ENCODE data around the gene RBM19. TPM values are rescaled to one million over a fixed set of nuclear protein-coding genes. Genes with fewer than 3 reads are reported as not detected.

RBM19 gene, protein sequence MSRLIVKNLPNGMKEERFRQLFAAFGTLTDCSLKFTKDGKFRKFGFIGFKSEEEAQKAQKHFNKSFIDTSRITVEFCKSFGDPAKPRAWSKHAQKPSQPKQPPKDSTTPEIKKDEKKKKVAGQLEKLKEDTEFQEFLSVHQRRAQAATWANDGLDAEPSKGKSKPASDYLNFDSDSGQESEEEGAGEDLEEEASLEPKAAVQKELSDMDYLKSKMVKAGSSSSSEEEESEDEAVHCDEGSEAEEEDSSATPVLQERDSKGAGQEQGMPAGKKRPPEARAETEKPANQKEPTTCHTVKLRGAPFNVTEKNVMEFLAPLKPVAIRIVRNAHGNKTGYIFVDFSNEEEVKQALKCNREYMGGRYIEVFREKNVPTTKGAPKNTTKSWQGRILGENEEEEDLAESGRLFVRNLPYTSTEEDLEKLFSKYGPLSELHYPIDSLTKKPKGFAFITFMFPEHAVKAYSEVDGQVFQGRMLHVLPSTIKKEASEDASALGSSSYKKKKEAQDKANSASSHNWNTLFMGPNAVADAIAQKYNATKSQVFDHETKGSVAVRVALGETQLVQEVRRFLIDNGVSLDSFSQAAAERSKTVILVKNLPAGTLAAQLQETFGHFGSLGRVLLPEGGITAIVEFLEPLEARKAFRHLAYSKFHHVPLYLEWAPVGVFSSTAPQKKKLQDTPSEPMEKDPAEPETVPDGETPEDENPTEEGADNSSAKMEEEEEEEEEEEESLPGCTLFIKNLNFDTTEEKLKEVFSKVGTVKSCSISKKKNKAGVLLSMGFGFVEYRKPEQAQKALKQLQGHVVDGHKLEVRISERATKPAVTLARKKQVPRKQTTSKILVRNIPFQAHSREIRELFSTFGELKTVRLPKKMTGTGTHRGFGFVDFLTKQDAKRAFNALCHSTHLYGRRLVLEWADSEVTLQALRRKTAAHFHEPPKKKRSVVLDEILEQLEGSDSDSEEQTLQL
- 16.0 and 30.8 TPM in 2 replicates for total RNA-seq

DNA sequence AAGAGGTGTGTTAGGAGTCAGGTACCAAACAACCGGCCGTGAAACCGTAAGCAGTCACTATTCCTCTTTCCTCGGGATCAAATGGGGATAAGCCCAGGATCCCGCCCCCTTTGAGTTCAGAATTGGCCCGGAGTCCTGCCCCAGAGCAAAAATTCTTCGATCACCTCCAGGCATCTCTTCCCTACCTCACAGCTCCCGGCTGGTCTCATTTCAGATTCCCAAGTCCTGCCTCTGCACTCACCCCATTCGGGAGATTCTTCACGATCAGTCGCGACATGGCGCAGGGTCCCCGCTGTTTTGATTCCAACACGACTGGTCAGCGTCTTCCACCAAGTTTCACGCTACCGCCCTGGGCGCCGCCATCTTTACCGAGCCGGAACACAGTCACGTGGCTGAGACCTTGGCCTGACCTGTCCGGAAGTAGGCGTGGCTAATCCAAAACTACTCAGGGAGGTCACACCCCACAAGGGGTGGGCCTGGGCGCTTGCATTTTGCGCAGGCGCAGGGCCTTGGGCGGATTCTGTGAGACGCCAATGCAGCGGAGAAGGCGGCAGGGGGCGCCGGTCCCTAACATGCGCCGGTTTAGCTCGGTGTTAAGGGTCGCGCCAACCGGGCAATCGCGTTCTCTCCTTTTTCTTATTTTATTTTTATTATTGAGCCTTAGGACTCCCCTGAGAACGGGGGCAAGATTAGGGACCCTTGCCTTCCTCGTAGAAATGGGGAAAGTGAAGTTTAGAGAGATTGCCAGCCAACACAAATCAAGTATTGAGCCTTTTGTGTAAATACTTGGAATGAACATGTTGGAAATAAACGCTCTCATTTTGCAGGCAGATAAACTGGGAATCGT lies at the start of gene RBM19:
Gene RBM19 (minus strand): TSS at position 375 of the 847 bp plus-strand sequence. CDS start 98 bp downstream, at position 277.

All from smooth muscle cell of the umbilical artery (primary cell).